Neural progenitor cell (in vitro differentiated cells): Measurements from ENCODE around the gene INPP5D.

ENCODE experiments used
- EZH2 ChIP-seq: fragments of 200-600 bp; sonication (generic); IDR thresholded peaks from 2 replicates; pipeline ENCODE4 v1.6.1; 2017; ENCODE audit warnings: antibody characterized with exemption, mild to moderate bottlenecking, moderate library complexity
- TF ChIP-seq, protein P1 (sequence below): fragments of 200-600 bp; sonication (generic); IDR thresholded peaks from 2 replicates; pipeline ENCODE4 v1.5.1; 2017; ENCODE audit warnings: antibody characterized with exemption, mild to moderate bottlenecking

DNA sequence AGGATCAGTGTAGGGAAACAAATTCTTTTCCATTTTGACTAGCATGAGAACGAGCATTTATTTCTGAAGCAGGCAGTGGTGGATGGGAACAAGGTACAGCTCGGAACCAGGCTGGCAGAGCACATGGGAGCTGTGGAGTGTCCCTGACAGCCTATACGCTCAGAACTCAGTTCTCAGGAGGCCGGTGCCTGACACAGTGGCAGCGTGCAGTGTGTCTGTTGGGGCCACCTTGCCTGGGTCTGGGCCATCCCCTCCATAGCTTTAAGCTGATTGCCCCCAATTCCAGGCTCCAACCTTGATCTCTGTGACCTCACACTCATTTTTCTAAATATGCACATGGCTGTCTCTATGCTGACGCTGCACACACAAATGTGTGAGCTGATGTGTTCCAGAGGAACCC, 136.9 kb downstream of the INPP5D start:
- no peak for TF ChIP-seq EZH2
- TF ChIP-seq, protein P1, sequence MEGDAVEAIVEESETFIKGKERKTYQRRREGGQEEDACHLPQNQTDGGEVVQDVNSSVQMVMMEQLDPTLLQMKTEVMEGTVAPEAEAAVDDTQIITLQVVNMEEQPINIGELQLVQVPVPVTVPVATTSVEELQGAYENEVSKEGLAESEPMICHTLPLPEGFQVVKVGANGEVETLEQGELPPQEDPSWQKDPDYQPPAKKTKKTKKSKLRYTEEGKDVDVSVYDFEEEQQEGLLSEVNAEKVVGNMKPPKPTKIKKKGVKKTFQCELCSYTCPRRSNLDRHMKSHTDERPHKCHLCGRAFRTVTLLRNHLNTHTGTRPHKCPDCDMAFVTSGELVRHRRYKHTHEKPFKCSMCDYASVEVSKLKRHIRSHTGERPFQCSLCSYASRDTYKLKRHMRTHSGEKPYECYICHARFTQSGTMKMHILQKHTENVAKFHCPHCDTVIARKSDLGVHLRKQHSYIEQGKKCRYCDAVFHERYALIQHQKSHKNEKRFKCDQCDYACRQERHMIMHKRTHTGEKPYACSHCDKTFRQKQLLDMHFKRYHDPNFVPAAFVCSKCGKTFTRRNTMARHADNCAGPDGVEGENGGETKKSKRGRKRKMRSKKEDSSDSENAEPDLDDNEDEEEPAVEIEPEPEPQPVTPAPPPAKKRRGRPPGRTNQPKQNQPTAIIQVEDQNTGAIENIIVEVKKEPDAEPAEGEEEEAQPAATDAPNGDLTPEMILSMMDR: no peak
